ENCODE results near the gene TTC39A.

Gene TTC39A

GRCh38 chr1:51314974-51315373 lies 15.4 kb downstream of the TTC39A start:
- no peak for DNase-seq (ENCODE audit: low read depth, low spot score)

- DNase-seq (ENCODE audit: low read depth, low spot score): no peak
These were observed 16.2 kb downstream of the TTC39A start for GRCh38 chr1:51313961-51314777.

GRCh38 chr1:51313268-51313852 lies 17.0 kb downstream of the TTC39A start:
- DNase-seq (ENCODE audit: low read depth, low spot score): no peak

- DNase-seq (ENCODE audit: low read depth, low spot score): no peak
These were observed 17.6 kb downstream of the TTC39A start for GRCh38 chr1:51312718-51313117.

- DNase-seq (ENCODE audit: low read depth, low spot score): no peak
These were observed 18.5 kb downstream of the TTC39A start for GRCh38 chr1:51311826-51312225.

- no peak for DNase-seq (ENCODE audit: low read depth, low spot score)
These were observed 19.3 kb downstream of the TTC39A start for GRCh38 chr1:51310871-51311613.

GRCh38 chr1:51309291-51309690 lies 21.1 kb downstream of the TTC39A start:
- DNase-seq (ENCODE audit: low read depth, low spot score): no peak

- no peak for DNase-seq (ENCODE audit: low read depth, low spot score)
These were observed 21.7 kb downstream of the TTC39A start for GRCh38 chr1:51308636-51309035.

- DNase-seq (ENCODE audit: low read depth, low spot score): no peak
These were observed 23.4 kb downstream of the TTC39A start for GRCh38 chr1:51306950-51307349.

GRCh38 chr1:51305371-51305823 lies 25.0 kb downstream of the TTC39A start:
- no peak for DNase-seq (ENCODE audit: low read depth, low spot score)

GRCh38 chr1:51304360-51304759 lies 26.0 kb downstream of the TTC39A start:
- DNase-seq (ENCODE audit: low read depth, low spot score): no peak

GRCh38 chr1:51303751-51304251 lies 26.6 kb downstream of the TTC39A start:
- no peak for DNase-seq (ENCODE audit: low read depth, low spot score)

GRCh38 chr1:51303315-51303714 lies 27.0 kb downstream of the TTC39A start:
- no peak for DNase-seq (ENCODE audit: low read depth, low spot score)

- DNase-seq (ENCODE audit: low read depth, low spot score): no peak
These were observed 27.6 kb downstream of the TTC39A start for GRCh38 chr1:51302746-51303145.

GRCh38 chr1:51302270-51302669 lies 28.1 kb downstream of the TTC39A start:
- DNase-seq (ENCODE audit: low read depth, low spot score): no peak

- DNase-seq (ENCODE audit: low read depth, low spot score): no peak
These were observed 28.6 kb downstream of the TTC39A start for GRCh38 chr1:51301844-51302162.

GRCh38 chr1:51301152-51301843 lies 29.1 kb downstream of the TTC39A start:
- no peak for DNase-seq (ENCODE audit: low read depth, low spot score)

- DNase-seq (ENCODE audit: low read depth, low spot score): no peak
These were observed 30.2 kb downstream of the TTC39A start for GRCh38 chr1:51299981-51300670.

GRCh38 chr1:51299185-51299885 lies 31.0 kb downstream of the TTC39A start:
- DNase-seq (ENCODE audit: low read depth, low spot score): no peak

GRCh38 chr1:51298322-51298705 lies 32.0 kb downstream of the TTC39A start:
- no peak for DNase-seq (ENCODE audit: low read depth, low spot score)

Measured in activated naive CD8-positive, alpha-beta T cell treated with anti-CD3 and anti-CD28 coated beads, Interleukin-2, amount 50 U/mL, for 16 hours (primary cell).